GM18870 (cell line): Measurements from ENCODE around the gene ATP9B.
"Not testable (repeated sequence)": the region's sequence is repeated elsewhere in the genome, so short reads cannot be mapped to it uniquely, and the experiment has no call there.

Experiments used
- ATAC-seq: cut with Tn5 transposase; IDR thresholded peaks from one replicate; pipeline ENCODE4 v1.9.1; 2021; ENCODE audit warnings: moderate library complexity; ENCODE audit not compliant: unreplicated experiment

The ATP9B gene

GRCh38 chr18:79069717-79070151 lies 540 bp downstream of the ATP9B start:
- ATAC-seq = no peak

- no peak for ATAC-seq
These were observed 1.3 kb downstream of the ATP9B start for GRCh38 chr18:79070486-79070885.

- ATAC-seq = no peak
These were observed 1.8 kb downstream of the ATP9B start for GRCh38 chr18:79071037-79071436.

GRCh38 chr18:79071503-79072210 lies 2.5 kb downstream of the ATP9B start:
- ATAC-seq = no peak

GRCh38 chr18:79072655-79073054 lies 3.5 kb downstream of the ATP9B start:
- not testable (repeated sequence) for ATAC-seq

GRCh38 chr18:79077181-79077580 lies 8.0 kb downstream of the ATP9B start:
- ATAC-seq = no peak

- not testable (repeated sequence) for ATAC-seq
These were observed 9.6 kb downstream of the ATP9B start for GRCh38 chr18:79078791-79079190.

- ATAC-seq = no peak
These were observed 23.7 kb downstream of the ATP9B start for GRCh38 chr18:79092874-79093273.

GRCh38 chr18:79093986-79094385 lies 24.8 kb downstream of the ATP9B start:
- no peak for ATAC-seq

GRCh38 chr18:79095216-79095615 lies 26.0 kb downstream of the ATP9B start:
- ATAC-seq = no peak

- ATAC-seq = no peak
These were observed 31.8 kb downstream of the ATP9B start for GRCh38 chr18:79100944-79101343.

- no peak for ATAC-seq
These were observed 33.7 kb downstream of the ATP9B start for GRCh38 chr18:79102886-79103285.

GRCh38 chr18:79104137-79104536 lies 34.9 kb downstream of the ATP9B start:
- no peak for ATAC-seq

GRCh38 chr18:79105455-79105854 lies 36.3 kb downstream of the ATP9B start:
- ATAC-seq = no peak

GRCh38 chr18:79106084-79106483 lies 36.9 kb downstream of the ATP9B start:
- no peak for ATAC-seq

- no peak for ATAC-seq
These were observed 38.7 kb downstream of the ATP9B start for GRCh38 chr18:79107886-79108285.

GRCh38 chr18:79108549-79109215 lies 39.5 kb downstream of the ATP9B start:
- no peak for ATAC-seq

- ATAC-seq = no peak
These were observed 42.3 kb downstream of the ATP9B start for GRCh38 chr18:79111483-79111882.

GRCh38 chr18:79117385-79117784 lies 48.2 kb downstream of the ATP9B start:
- no peak for ATAC-seq

GRCh38 chr18:79117788-79118187 lies 48.6 kb downstream of the ATP9B start:
- no peak for ATAC-seq

- no peak for ATAC-seq
These were observed 49.6 kb downstream of the ATP9B start for GRCh38 chr18:79118797-79119196.

- no peak for ATAC-seq
These were observed 52.7 kb downstream of the ATP9B start for GRCh38 chr18:79121746-79122474.
